Superior temporal gyrus (tissue), 1 donor: ENCODE data around the gene CDC42BPB.
A peak's percentile ranks its signal among the peaks of the same experiment; 100 is the strongest.

Source experiments
- DNase-seq: peaks from one replicate; pipeline ENCODE4 v3.0.0-alpha.2; 2016; ENCODE audit errors: extremely low spot score

The CDC42BPB gene

GRCh38 chr14:102967506-102967795 lies 89.9 kb downstream of the CDC42BPB start:
- no peak for DNase-seq

GRCh38 chr14:102966681-102967505 lies 90.5 kb downstream of the CDC42BPB start:
- peak; percentile 69 for DNase-seq

GRCh38 chr14:102965971-102966655 lies 91.2 kb downstream of the CDC42BPB start:
- DNase-seq, result no peak

GRCh38 chr14:102965282-102965681 lies 92.1 kb downstream of the CDC42BPB start:
- no peak for DNase-seq

- DNase-seq, result no peak
Observed at GRCh38 chr14:102964152-102964730, 93.1 kb downstream of the CDC42BPB start.

- DNase-seq, result no peak
Observed at GRCh38 chr14:102962111-102962627, 95.2 kb downstream of the CDC42BPB start.

- no peak for DNase-seq
Observed at GRCh38 chr14:102958461-102958860, 98.9 kb downstream of the CDC42BPB start.

GRCh38 chr14:102957222-102957621 lies 100.1 kb downstream of the CDC42BPB start:
- peak; percentile 38 for DNase-seq

- DNase-seq, result no peak
Observed at GRCh38 chr14:102955636-102956408, 101.5 kb downstream of the CDC42BPB start.

- no peak for DNase-seq
Observed at GRCh38 chr14:102954081-102954789, 103.1 kb downstream of the CDC42BPB start.

GRCh38 chr14:102953100-102953499 lies 104.2 kb downstream of the CDC42BPB start:
- DNase-seq, result no peak

GRCh38 chr14:102952276-102952675 lies 105.1 kb downstream of the CDC42BPB start:
- no peak for DNase-seq

- no peak for DNase-seq
Observed at GRCh38 chr14:102951799-102952198, 105.5 kb downstream of the CDC42BPB start.

- DNase-seq, result peak; percentile 96
Observed at GRCh38 chr14:102951034-102951433, 106.3 kb downstream of the CDC42BPB start.

- DNase-seq, result peak; percentile 92
Observed at GRCh38 chr14:102949801-102950451, 107.4 kb downstream of the CDC42BPB start.

- no peak for DNase-seq
Observed at GRCh38 chr14:102949062-102949800, 108.1 kb downstream of the CDC42BPB start.

GRCh38 chr14:102948698-102949061 lies 108.7 kb downstream of the CDC42BPB start:
- DNase-seq, result no peak

- no peak for DNase-seq
Observed at GRCh38 chr14:102947321-102948103, 109.8 kb downstream of the CDC42BPB start.
